Omental fat pad (tissue), 4 donors: ENCODE data around the gene ZFAND3. TPM values are rescaled to one million over a fixed set of nuclear protein-coding genes. Genes with fewer than 3 reads are reported as not detected.

ENCODE experiments used
- ATAC-seq: fragments of 150-250 bp; one replicate; pipeline ENCODE4 v1.9.1; 2016; ENCODE audit warnings: mild to moderate bottlenecking, moderate library complexity; ENCODE audit not compliant: low FRiP score
- DNase-seq: peaks from one replicate; pipeline ENCODE4 v3.0.0-alpha.2; 2019; ENCODE audit warnings: low spot score
- CTCF ChIP-seq, 3 donors: fragments of 450-650 bp; IDR thresholded peaks; one replicate each; pipeline ENCODE4 v1.5.1; 2016 to 2017; ENCODE audit warnings: antibody characterized with exemption in 3 of 3, mild to moderate bottlenecking in 3 of 3, moderate library complexity in 2 of 3
- total RNA-seq, 4 donors: library from RNA; depleted of rRNA; stranded (reverse); fragments of >200 nt; gene quantifications; one replicate each; pipeline ENCODE4 v1.1.0, GENCODE V29; 2016

Gene ZFAND3
- total RNA-seq, 4 donors from 2014 or later: 28.8 to 43.8 (median 38.0) TPM

- TF ChIP-seq CTCF (IDR thresholded peaks at IDR 0.05): no peak
- ATAC-seq (no peak), DNase-seq (no peak)
These were observed 292.7 kb downstream of the ZFAND3 start for GRCh38 chr6:38112181-38112580.

DNA sequence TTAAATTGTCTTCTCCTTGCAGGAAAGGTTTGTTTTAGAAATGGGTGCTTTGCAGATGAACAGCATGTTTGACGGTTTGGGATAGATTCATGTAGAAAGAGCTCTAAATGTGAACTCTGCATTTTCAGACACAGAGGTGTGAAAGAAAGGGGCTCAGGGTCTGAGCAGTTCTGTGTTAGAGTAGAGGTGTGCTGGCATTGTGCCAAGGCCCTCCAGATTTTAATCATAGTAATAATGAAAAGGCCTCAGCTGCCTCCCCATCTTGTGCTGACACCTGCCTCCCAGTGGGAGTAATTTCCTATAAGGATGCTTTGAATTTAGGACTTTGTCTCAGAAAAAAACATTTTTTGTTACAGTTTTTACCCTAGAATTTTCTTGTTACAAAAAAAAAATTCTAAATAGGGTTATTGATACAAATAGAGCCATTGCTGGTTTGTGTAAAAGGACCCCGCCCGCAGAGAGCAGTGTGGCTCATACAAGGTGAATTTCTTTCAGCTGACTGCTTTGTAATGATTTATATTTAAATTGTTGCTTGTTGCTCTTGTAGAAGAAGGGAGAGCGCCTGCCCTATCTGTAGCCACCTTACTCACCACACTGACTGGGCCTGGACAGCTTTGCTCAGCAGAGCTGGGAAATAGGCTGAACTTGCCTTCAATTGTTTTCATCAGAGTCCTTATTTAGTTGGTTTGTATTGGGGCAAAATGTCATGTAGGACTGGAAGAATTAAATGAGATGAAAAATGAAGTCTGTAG is 294.5 kb downstream of the ZFAND3 start:
- TF ChIP-seq CTCF (IDR thresholded peaks at IDR 0.05): no peak
- no peak for DNase-seq
- no peak for ATAC-seq

DNA sequence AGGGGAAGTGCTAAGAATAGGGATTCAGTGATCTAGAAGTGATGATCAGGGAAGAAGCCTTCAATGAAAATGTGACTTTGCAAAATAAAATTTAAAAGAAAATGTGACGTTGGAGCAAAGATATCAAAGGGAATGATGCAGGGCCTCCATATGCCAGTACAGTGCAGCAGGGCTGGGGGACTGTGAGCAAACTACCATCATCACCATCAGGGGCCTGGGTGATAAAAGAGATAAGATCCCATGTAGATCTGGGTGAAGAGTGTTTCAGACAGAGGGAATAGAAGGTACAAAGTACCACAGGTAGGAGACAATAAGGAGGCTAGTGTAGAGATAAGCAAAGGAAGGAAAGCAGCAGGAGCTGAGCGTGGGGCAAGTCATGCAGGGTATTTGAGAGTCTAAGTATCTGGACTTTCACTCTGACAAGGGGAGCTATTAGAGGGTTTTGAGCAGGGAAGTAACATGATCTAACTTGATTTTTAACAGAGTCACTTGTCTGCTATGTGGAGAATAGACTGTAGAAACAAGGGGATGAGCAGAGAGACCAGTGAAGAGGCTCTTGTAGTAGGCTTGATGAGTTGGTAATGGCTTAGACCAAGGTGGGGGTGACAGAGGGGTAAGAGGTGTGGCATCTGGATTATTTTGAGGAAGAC is 295.6 kb downstream of the ZFAND3 start:
- TF ChIP-seq CTCF (IDR thresholded peaks at IDR 0.05): no peak
- ATAC-seq (no peak), DNase-seq (no peak)

GRCh38 chr6:38115626-38116008 is 296.1 kb downstream of the ZFAND3 start:
- ATAC-seq: no peak
- no peak for TF ChIP-seq CTCF (IDR thresholded peaks at IDR 0.05)
- no peak for DNase-seq

GRCh38 chr6:38116248-38116647 is 296.7 kb downstream of the ZFAND3 start:
- DNase-seq: no peak
- no peak for TF ChIP-seq CTCF (IDR thresholded peaks at IDR 0.05)
- no peak for ATAC-seq

DNA sequence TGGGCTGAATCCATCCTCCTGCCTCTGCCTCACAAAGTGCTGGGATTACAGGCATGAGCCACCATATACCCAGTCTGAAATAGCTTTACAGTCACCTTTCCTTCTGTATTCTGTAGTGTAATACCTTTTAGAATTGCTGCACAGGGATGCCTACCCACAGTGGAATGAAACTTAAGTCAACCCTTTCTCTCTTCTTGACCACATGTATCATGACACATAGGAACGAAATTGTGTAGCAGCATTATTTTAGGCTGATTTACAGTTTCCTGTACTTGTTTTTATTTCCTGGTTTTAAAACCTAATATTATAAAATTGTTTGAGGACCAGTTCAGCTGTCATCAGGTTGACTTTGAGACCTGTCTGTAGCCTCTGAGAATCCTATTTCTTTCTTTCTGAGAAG is 297.8 kb downstream of the ZFAND3 start:
- no peak for DNase-seq
- ATAC-seq: no peak
- TF ChIP-seq CTCF (IDR thresholded peaks at IDR 0.05): no peak
